Measurements from ENCODE around the gene STAT1.

The STAT1 gene

GRCh38 chr2:191031256-191031655 lies 17.3 kb upstream of the STAT1 start:
- DNase-seq (ENCODE audit: low spot score) = no peak

GRCh38 chr2:191030521-191031154 lies 16.7 kb upstream of the STAT1 start:
- peak; percentile 74 for DNase-seq (ENCODE audit: low spot score)

GRCh38 chr2:191029280-191029950 lies 15.4 kb upstream of the STAT1 start:
- DNase-seq (ENCODE audit: low spot score) = no peak

- no peak for DNase-seq (ENCODE audit: low spot score)
Measured at GRCh38 chr2:191026377-191026776, 12.4 kb upstream of the STAT1 start.

- no peak for DNase-seq (ENCODE audit: low spot score)
Measured at GRCh38 chr2:191025135-191025534, 11.2 kb upstream of the STAT1 start.

- no peak for DNase-seq (ENCODE audit: low spot score)
Measured at GRCh38 chr2:191023235-191023679, 9.3 kb upstream of the STAT1 start.

- DNase-seq (ENCODE audit: low spot score) = no peak
Measured at GRCh38 chr2:191020742-191021381, 6.9 kb upstream of the STAT1 start.

- DNase-seq (ENCODE audit: low spot score) = peak; percentile 93
Measured at GRCh38 chr2:191020221-191020741, 6.3 kb upstream of the STAT1 start.

GRCh38 chr2:191019376-191019775 lies 5.4 kb upstream of the STAT1 start:
- DNase-seq (ENCODE audit: low spot score) = no peak

- DNase-seq (ENCODE audit: low spot score) = no peak
Measured at GRCh38 chr2:191018643-191019119, 4.7 kb upstream of the STAT1 start.

GRCh38 chr2:191018048-191018447 lies 4.1 kb upstream of the STAT1 start:
- no peak for DNase-seq (ENCODE audit: low spot score)

GRCh38 chr2:191015831-191016230 lies 1.9 kb upstream of the STAT1 start:
- DNase-seq (ENCODE audit: low spot score) = no peak

- DNase-seq (ENCODE audit: low spot score) = peak; percentile 10
Measured at GRCh38 chr2:191015239-191015638, 1.3 kb upstream of the STAT1 start.

- DNase-seq (ENCODE audit: low spot score) = no peak
Measured at GRCh38 chr2:191014653-191015020, 666 bp upstream of the STAT1 start.

- DNase-seq (ENCODE audit: low spot score) = no peak
Measured at GRCh38 chr2:191013682-191013931, 364 bp downstream of the STAT1 start.

- peak; percentile 38 for DNase-seq (ENCODE audit: low spot score)
Measured at GRCh38 chr2:191012845-191013681, 908 bp downstream of the STAT1 start.

GRCh38 chr2:191012346-191012745 lies 1.6 kb downstream of the STAT1 start:
- no peak for DNase-seq (ENCODE audit: low spot score)

- no peak for DNase-seq (ENCODE audit: low spot score)
Measured at GRCh38 chr2:191010887-191011885, 2.8 kb downstream of the STAT1 start.

GRCh38 chr2:191009541-191010374 lies 4.2 kb downstream of the STAT1 start:
- DNase-seq (ENCODE audit: low spot score) = no peak

- DNase-seq (ENCODE audit: low spot score) = no peak
Measured at GRCh38 chr2:191008286-191008685, 5.7 kb downstream of the STAT1 start.
